DND-41 (cell line): ENCODE results near the gene YRDC.
"Not testable (repeated sequence)": the region's sequence is repeated elsewhere in the genome, so short reads cannot be mapped to it uniquely, and the experiment has no call there.

Source experiments
- ATAC-seq: fragments of 200-7000 bp; cut with Tn5 transposase; 3 replicates; pipeline ENCODE4 v1.9.1; 2021; ENCODE audit warnings: low read depth; ENCODE audit not compliant: insufficient read depth
- DNase-seq: peaks from one replicate; pipeline ENCODE4 v3.0.0-alpha.2; 2020
- H2AFZ ChIP-seq: 2 replicates; pipeline ENCODE4 v1.6.0; 2012; ENCODE audit warnings: low read depth, low read length
- H3K27ac ChIP-seq: 2 replicates; pipeline ENCODE4 v1.5.1; 2012; ENCODE audit warnings: low read length, inconsistent platforms
- H3K27me3 ChIP-seq: fragments of 200-600 bp; sonication (generic); 2 replicates; pipeline ENCODE4 v1.6.0; 2012; ENCODE audit warnings: low read length, mild to moderate bottlenecking, inconsistent platforms; ENCODE audit not compliant: insufficient read depth, poor library complexity
- H3K36me3 ChIP-seq: 2 replicates; pipeline ENCODE4 v1.5.1; 2012; ENCODE audit warnings: low read length, inconsistent platforms; ENCODE audit not compliant: insufficient read depth
- H3K4me1 ChIP-seq: 2 replicates; pipeline ENCODE4 v1.5.1; 2012; ENCODE audit warnings: mild to moderate bottlenecking, low read length; ENCODE audit not compliant: insufficient read depth
- H3K4me2 ChIP-seq: 2 replicates; pipeline ENCODE4 v1.6.0; 2012; ENCODE audit warnings: mild to moderate bottlenecking, moderate library complexity, low read length, inconsistent platforms; ENCODE audit not compliant: insufficient read depth
- H3K4me3 ChIP-seq, 2 experiments: fragments of 200-600 bp in 1 of 2; shearing (Covaris generic) in 1 of 2; 2 replicates each; pipeline ENCODE4 v1.5.1; 2012 to 2016; ENCODE audit warnings: inconsistent platforms in 2 of 2, low read length in 2 of 2, mild to moderate bottlenecking in 2 of 2, low read depth in 1 of 2, moderate library complexity in 1 of 2
- H3K79me2 ChIP-seq: 2 replicates; pipeline ENCODE4 v1.6.0; 2012; ENCODE audit warnings: low read length, inconsistent platforms; ENCODE audit not compliant: insufficient read depth
- H3K9ac ChIP-seq: 2 replicates; pipeline ENCODE4 v1.6.0; 2012; ENCODE audit warnings: low read depth, mild to moderate bottlenecking, inconsistent platforms, low read length, moderate library complexity
- H3K9me3 ChIP-seq: 2 replicates; pipeline ENCODE4 v1.5.1; 2012; ENCODE audit warnings: low read length, moderate library complexity, mild to moderate bottlenecking, inconsistent platforms; ENCODE audit not compliant: insufficient read depth, severe bottlenecking
- H4K20me1 ChIP-seq: 2 replicates; pipeline ENCODE4 v1.6.0; 2012; ENCODE audit warnings: low read length; ENCODE audit not compliant: insufficient read depth
- CTCF ChIP-seq: IDR thresholded peaks from 2 replicates; pipeline ENCODE4 v1.5.1; 2012; ENCODE audit warnings: borderline replicate concordance, low read length, moderate library complexity, mild to moderate bottlenecking; ENCODE audit not compliant: poor library complexity, severe bottlenecking; ENCODE audit errors: extremely low read depth
- EZH2 ChIP-seq: IDR thresholded peaks from 3 replicates; pipeline ENCODE4 v1.6.1; 2012; ENCODE audit warnings: borderline replicate concordance, low read depth, mild to moderate bottlenecking, moderate library complexity, low read length, inconsistent platforms; ENCODE audit not compliant: severe bottlenecking

The YRDC gene

GRCh38 chr1:37778654-37779053, 29.4 kb downstream of the YRDC start:
- DNase-seq (no peak), ATAC-seq (no peak)
- no peak overlapping the region for H3K27ac ChIP-seq
- no peaks in the 10 kb centered on the region for H3K79me2 ChIP-seq
- TF ChIP-seq CTCF (no peak), EZH2 (no peak)
- no peak overlapping the region for H3K4me2 ChIP-seq
- H2AFZ ChIP-seq = no peak overlapping the region
- H3K4me3 ChIP-seq = no peak overlapping the region
- H3K9me3 ChIP-seq = no peaks in the 10 kb centered on the region
- no peaks in the 10 kb centered on the region for H3K36me3 ChIP-seq
- no peak overlapping the region for H3K9ac ChIP-seq
- no peaks in the 10 kb centered on the region for H4K20me1 ChIP-seq
- H3K27me3 ChIP-seq = peaks cover 4% of the 10 kb centered on the region
- no peaks in the 10 kb centered on the region for H3K4me1 ChIP-seq

GRCh38 chr1:37776946-37777516, 31.0 kb downstream of the YRDC start:
- no peak for ATAC-seq
- no peaks in the 10 kb centered on the region for H3K4me1 ChIP-seq

GRCh38 chr1:37771440-37771839, 36.6 kb downstream of the YRDC start:
- not testable (repeated sequence) for H3K79me2 ChIP-seq, H3K27me3 ChIP-seq, H3K27ac ChIP-seq, H3K36me3 ChIP-seq, H2AFZ ChIP-seq, H3K4me1 ChIP-seq, H3K9me3 ChIP-seq, H3K9ac ChIP-seq, H3K4me3 ChIP-seq, DNase-seq, H4K20me1 ChIP-seq, H3K4me2 ChIP-seq, ATAC-seq

More at GRCh38 chr1:37776946-37777516, 31.0 kb downstream of the YRDC start:
- H3K27me3 ChIP-seq = peaks cover 4% of the 10 kb centered on the region
- no peak overlapping the region for H3K9ac ChIP-seq
- H3K36me3 ChIP-seq = no peaks in the 10 kb centered on the region
- no peak for TF ChIP-seq EZH2
- H2AFZ ChIP-seq = no peak overlapping the region
- no peak overlapping the region for H3K4me2 ChIP-seq
- H3K79me2 ChIP-seq = no peaks in the 10 kb centered on the region
- no peak for DNase-seq
- no peak overlapping the region for H3K27ac ChIP-seq
- H3K4me3 ChIP-seq = no peak overlapping the region
- no peaks in the 10 kb centered on the region for H3K9me3 ChIP-seq
- no peaks in the 10 kb centered on the region for H4K20me1 ChIP-seq

GRCh38 chr1:37767488-37767887, 40.5 kb downstream of the YRDC start:
- no peak for ATAC-seq
- TF ChIP-seq CTCF = no peak
- TF ChIP-seq EZH2 = no peak
- Histone ChIP-seq H3K27me3 (peaks cover 8% of the 10 kb centered on the region), H3K9me3 (no peaks in the 10 kb centered on the region), H4K20me1 (peaks cover 4% of the 10 kb centered on the region), H3K36me3 (no peaks in the 10 kb centered on the region), H3K4me2 (no peak overlapping the region), H3K4me1 (no peaks in the 10 kb centered on the region), H3K79me2 (no peaks in the 10 kb centered on the region), H2AFZ (no peak overlapping the region), H3K27ac (no peak overlapping the region), H3K4me3 (no peak overlapping the region), H3K9ac (no peak overlapping the region)
- no peak for DNase-seq
